Prostate gland (tissue), 2 donors: ENCODE measurements around the gene LSM3.

ENCODE experiments used
- CTCF ChIP-seq, 4 experiments: fragments of 200-600 bp in 2 of 4; fragments of 450-650 bp in 2 of 4; sonication (generic) in 2 of 4; IDR thresholded peaks; 1 replicate in 3 of 4; 2 replicates in 1 of 4; pipeline ENCODE4 v1.5.1; 2016 to 2019; ENCODE audit warnings: antibody characterized with exemption in 4 of 4, mild to moderate bottlenecking in 2 of 4, moderate library complexity in 2 of 4
- POLR2A ChIP-seq: fragments of 450-650 bp; IDR thresholded peaks from one replicate; pipeline ENCODE4 v1.6.1; 2016; ENCODE audit warnings: antibody characterized with exemption, mild to moderate bottlenecking

DNA sequence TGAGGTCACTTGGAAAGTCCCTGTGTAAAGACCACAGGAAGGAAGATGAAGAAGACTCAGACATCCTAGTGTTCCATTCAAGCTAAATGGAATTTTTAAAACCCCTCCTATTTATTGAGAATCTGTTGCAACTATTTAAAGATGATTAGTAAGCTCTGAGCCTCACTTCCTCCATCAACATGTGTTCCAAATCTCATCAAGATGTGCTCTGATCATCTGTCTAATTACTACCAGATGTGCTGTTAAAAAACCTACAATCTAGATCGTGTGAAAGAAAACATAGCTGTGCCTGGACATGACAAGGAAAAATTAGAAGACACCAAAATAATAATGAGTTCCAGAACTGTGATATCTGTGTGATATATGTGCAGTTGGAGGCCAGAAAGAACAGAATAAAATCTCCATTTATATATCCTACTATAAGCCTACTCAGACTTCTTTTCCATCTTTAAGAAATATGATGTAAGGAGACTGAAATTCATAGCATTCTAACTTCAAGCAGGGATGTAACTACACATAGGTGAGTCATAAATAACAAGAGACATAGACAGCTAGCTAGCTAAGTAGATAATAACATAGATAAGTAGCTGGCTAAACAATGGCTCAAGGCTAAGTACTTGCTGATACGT is 8.0 kb upstream of the LSM3 start:
- TF ChIP-seq CTCF (IDR thresholded peaks at IDR 0.05) (no peak), POLR2A (no peak)
